GM21529 (cell line): ENCODE measurements around the gene STN1.

Experiments used
- ATAC-seq: cut with Tn5 transposase; IDR thresholded peaks from one replicate; pipeline ENCODE4 v1.9.1; 2021; ENCODE audit not compliant: unreplicated experiment

STN1 gene

GRCh38 chr10:103870516-103870915 lies 47.5 kb downstream of the STN1 start:
- ATAC-seq = no peak

DNA sequence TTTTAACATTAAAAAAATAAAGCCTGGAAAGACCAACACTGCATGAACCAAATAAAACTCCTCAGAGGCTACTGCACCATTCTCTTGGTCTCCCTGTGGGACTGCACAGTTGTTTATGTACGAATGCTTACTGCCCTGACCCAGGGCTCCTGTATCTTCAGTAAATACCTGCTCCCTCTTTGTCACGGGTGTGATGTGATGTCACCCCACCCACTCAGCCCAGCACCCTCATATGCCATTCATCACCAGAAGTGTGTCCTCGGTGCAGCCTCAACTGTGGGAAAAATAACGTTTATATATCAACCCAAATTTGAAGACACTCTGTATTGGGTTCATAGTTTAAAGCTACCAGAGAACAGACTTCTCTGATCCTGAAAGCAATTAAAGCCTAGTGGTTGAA lies 48.6 kb downstream of the STN1 start:
- no peak for ATAC-seq

GRCh38 chr10:103868200-103868599 lies 49.8 kb downstream of the STN1 start:
- no peak for ATAC-seq

GRCh38 chr10:103861505-103861904 lies 56.5 kb downstream of the STN1 start:
- no peak for ATAC-seq

- ATAC-seq = peak; percentile 76
Measured at GRCh38 chr10:103859161-103860086, 58.6 kb downstream of the STN1 start.

- no peak for ATAC-seq
Measured at GRCh38 chr10:103858360-103858759, 59.6 kb downstream of the STN1 start.

DNA sequence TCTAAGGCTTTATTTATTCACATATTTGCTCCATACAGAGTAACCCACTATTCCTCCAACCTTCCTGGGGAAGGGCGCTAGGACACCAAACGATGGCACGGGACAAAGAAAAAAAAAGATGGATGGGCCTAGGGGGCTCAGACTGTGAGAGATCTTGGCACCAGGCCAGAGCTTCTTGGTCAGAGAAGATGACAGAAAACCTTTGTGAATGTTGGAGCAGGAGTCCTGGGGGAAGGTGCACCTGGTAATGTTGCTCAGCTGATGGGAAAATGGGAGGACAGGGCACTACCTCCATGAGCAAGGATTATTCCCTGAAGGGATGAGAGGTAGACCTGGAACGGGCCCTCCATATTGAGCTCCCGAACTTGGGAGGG lies 61.2 kb downstream of the STN1 start:
- no peak for ATAC-seq

DNA sequence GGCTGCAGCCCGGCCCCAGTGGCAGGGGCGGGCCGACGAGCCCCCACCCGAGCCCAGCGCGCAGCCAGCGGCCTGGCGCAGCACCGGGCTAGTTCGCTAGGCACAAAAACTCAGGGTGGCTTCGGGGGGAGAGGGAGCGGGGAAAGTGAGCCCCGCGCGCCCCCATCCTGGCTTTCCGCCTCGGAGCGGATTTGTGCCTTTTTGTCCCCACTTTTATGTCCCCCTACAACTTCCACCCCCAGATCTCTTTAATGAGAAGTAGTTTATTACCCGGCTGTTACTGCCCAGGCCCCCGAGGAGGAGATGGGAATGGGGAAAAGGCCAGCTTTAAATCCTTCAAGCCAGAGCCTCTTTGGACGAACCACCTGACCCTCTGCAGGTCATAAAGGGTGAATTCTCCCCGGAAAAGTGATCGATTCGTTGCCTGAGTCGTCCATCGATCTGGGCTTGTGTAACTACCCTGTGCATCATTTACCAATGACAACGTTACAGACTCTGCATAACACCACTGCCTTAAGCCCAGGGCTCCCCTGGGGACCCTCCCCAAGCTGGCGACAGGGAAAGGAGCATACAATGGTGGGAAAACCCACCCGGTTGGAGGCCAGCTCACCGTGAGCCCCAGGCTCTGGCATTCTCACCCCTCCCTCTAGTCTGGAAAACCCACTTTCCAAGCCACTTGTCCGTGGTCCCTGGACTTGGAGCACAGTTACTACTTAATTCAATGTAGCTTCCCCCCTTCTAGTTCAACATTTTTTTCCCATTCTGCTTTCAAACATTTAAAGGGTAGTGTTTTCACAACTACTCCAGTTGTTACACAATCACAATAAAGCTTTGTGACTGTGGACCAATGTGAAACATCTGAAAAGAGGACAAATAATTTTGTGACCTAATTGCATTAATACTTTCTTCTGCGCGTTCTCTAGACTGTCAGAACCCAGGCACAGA lies 61.9 kb downstream of the STN1 start:
- ATAC-seq = no peak

- ATAC-seq = no peak
Measured at GRCh38 chr10:103855424-103855823, 62.6 kb downstream of the STN1 start, which contains the start of gene SH3PXD2A. Gene SH3PXD2A, minus strand, starts transcription at chr10:103855576. Its CDS starts 310 bp downstream, at chr10:103855266.

- ATAC-seq = no peak
Measured at GRCh38 chr10:103854686-103855391, 63.1 kb downstream of the STN1 start.

- ATAC-seq = no peak
Measured at GRCh38 chr10:103854265-103854685, 63.7 kb downstream of the STN1 start.

DNA sequence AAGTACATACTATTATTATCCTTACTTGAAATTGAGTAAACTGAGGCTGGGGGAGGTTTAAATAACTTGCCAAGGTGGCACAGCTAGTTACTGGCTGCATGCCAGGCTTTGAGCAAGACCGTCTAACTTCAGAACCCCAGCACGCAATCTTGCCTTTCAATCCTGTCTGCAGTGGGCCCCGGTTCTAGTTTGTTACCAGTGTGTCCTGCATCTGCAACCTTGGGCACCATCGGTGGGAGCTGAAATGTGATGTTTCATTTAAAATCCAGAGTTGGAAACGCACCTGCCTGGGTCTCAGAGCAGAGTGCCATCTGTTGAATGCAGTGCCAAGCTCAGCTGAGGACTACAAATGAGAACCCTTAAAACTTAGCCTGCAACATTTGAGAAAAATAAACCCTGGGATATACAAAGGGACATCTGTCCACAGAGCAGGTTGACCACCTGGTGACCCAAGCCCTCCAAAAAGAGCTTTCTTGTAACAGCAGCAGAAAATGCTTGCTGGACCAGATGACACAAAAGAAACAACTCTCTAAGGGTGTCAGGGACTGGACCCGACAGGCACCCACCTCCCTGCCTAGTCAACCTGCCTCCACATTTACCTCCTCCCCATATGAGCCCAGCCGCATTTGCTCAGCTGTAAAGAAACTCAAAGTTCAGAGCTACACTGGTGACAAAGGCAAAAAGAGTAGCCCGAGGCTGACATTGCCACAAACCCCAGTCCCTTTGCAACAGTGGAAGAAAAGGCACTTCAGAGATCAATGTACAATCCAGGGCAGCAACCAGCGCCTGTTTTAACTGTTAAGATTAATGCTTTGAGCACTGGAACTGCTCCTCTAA lies 64.3 kb downstream of the STN1 start:
- ATAC-seq = no peak

GRCh38 chr10:103852856-103853255 lies 65.1 kb downstream of the STN1 start:
- ATAC-seq = no peak

- ATAC-seq = no peak
Measured at GRCh38 chr10:103852189-103852711, 65.7 kb downstream of the STN1 start.

GRCh38 chr10:103851261-103851660 lies 66.7 kb downstream of the STN1 start:
- ATAC-seq = no peak

DNA sequence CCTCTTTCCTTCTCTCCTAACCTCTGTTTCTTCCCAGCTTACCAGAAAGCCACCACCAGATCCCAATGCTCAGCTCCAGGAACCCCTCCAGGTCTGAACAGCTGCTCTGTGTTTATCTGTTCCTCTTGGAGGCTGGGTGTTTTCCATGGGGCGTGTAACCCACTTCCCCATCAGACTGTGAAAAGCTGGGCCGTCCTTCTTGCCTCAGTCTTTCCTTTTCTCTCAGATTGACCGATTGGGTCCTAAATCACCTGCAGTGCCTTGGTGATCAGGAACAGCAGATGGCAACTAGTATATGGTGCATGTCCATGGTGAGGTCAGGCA lies 67.5 kb downstream of the STN1 start:
- ATAC-seq = no peak

DNA sequence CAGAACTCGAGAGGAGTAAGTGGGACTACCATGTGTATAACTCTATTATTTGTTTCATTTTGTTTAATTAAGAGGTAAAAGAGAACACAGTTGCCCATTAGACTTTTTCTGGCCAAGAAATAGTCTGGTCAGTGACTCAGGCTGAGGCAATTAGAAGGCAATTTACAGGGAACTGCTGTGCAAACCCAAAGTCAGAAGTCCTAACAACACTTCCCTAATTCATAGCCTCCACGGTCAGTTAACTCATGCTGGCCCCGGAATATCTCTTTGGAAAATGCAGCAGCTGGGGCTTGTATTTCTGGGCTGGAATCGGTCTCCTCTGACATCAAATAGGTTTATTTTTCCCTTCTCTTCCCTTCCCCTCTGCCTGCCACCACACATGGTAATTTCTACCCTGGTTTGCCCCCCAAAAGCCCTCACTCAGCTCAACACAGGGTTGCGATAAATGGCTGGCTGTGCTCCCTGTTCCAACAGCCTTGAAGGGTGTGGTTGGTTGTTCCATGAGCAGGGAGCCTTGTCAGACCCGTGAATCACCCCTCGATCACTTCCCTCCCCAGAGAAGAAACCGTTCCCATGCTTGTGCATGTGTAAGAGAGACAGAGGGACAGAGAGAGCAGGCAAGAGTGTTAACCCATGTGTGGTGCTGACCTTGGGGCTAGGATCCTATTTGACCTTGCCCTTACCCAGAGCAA lies 68.0 kb downstream of the STN1 start:
- no peak for ATAC-seq

GRCh38 chr10:103849212-103849877 lies 68.6 kb downstream of the STN1 start:
- no peak for ATAC-seq

GRCh38 chr10:103847909-103848468 lies 70.0 kb downstream of the STN1 start:
- no peak for ATAC-seq
